ENCODE results near the gene INIP.

DNA sequence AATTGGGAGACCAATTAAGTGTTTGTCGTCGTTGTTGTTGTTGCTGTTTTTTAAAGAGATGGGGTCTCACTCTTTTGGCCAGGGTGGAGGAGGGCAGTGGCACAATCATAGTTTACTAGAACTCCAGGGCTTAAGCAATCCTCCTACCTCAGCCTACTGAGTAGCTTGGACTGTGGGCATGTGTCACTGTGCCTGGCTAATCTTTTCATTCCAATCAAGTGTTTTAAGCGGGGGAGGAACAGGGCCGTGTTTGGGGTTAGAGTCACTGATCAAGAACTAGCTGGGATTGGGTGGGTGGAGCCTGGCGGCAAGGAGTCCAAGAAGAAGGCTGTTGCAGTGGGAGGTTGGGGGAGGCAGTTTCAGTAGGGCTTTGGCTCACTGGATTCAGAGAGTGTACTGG lies 46.4 kb upstream of the INIP start:
- TF ChIP-seq, protein P1, sequence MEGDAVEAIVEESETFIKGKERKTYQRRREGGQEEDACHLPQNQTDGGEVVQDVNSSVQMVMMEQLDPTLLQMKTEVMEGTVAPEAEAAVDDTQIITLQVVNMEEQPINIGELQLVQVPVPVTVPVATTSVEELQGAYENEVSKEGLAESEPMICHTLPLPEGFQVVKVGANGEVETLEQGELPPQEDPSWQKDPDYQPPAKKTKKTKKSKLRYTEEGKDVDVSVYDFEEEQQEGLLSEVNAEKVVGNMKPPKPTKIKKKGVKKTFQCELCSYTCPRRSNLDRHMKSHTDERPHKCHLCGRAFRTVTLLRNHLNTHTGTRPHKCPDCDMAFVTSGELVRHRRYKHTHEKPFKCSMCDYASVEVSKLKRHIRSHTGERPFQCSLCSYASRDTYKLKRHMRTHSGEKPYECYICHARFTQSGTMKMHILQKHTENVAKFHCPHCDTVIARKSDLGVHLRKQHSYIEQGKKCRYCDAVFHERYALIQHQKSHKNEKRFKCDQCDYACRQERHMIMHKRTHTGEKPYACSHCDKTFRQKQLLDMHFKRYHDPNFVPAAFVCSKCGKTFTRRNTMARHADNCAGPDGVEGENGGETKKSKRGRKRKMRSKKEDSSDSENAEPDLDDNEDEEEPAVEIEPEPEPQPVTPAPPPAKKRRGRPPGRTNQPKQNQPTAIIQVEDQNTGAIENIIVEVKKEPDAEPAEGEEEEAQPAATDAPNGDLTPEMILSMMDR (IDR thresholded peaks at IDR 0.05; ENCODE audit: low read length): no peak
- no peak for TF ChIP-seq EZH2phosphoT487 (IDR thresholded peaks at IDR 0.05; ENCODE audit: low read length)

Data from MM.1S (cell line).